GM12872 (cell line): Measurements from ENCODE around the gene LCE5A.

Experiments
- TF ChIP-seq, protein P1 (sequence below): IDR thresholded peaks from 3 replicates; pipeline ENCODE4 v1.5.1; 2011; ENCODE audit warnings: low read depth, mild to moderate bottlenecking, low read length, moderate library complexity; ENCODE audit not compliant: insufficient read depth

LCE5A gene

DNA sequence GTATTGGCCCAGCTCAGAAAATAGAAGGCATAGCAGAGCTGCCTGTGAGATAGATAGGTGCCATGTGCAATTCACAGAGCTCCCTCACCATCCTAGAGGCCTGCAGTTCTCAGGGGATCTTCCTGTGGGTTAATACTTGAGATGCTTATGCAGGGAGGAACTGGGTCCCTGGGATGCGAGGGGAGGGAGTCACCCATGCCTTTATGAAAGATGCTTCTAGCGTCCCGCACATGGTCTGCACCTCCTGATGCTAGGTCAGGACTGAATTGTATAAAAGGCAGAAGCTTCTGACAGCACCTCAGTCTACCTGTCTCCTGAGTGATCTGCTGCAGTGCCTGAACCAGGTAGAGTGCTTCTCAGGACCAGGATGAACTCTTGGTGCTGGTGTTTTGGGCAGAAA, at the start of gene LCE5A:
LCE5A (plus strand) TSS at position 301 of the 400 bp plus-strand sequence. CDS start 732 bp downstream, outside the sequence.
- TF ChIP-seq, protein P1, sequence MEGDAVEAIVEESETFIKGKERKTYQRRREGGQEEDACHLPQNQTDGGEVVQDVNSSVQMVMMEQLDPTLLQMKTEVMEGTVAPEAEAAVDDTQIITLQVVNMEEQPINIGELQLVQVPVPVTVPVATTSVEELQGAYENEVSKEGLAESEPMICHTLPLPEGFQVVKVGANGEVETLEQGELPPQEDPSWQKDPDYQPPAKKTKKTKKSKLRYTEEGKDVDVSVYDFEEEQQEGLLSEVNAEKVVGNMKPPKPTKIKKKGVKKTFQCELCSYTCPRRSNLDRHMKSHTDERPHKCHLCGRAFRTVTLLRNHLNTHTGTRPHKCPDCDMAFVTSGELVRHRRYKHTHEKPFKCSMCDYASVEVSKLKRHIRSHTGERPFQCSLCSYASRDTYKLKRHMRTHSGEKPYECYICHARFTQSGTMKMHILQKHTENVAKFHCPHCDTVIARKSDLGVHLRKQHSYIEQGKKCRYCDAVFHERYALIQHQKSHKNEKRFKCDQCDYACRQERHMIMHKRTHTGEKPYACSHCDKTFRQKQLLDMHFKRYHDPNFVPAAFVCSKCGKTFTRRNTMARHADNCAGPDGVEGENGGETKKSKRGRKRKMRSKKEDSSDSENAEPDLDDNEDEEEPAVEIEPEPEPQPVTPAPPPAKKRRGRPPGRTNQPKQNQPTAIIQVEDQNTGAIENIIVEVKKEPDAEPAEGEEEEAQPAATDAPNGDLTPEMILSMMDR = no peak

DNA sequence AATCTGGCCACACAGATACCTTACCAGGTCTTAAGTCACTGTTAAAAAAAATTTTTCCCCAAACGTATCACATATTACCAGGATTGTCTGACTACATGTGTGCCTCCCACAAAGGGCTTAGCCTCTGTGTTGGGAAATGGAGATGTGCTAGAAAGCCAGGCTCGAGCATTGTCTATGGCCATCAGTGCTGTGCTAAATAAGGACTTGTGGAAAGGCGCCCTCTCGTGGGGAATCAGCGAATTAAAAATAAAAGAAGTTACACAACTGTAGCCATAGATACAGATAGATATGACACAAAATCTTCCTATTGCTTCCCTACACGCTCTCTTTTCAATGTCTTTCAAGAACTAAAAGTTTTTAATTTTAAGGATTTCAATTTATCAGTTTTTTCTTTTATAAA, 49.1 kb upstream of the LCE5A start:
- TF ChIP-seq, protein P1 = peak; percentile 57

DNA sequence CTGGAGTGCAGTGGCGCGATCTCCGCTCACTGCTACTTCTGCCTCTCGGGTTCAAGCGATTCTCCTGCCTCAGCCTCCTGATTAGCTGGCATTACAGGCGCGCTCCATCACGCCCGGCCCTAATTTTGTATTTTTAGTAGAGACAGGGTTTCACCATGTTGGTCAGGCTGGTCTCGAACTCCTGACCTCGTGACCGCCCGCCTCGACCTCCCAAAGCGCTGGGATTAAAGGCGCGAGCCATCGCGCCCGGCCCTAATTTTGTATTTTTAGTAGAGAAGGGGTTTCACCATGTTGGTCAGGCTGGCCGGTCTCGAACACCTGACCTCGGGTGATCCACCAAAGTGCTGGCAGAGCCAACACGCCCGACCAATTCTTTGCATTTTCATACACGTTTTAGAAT, 48.0 kb upstream of the LCE5A start:
- TF ChIP-seq, protein P1 = no peak

DNA sequence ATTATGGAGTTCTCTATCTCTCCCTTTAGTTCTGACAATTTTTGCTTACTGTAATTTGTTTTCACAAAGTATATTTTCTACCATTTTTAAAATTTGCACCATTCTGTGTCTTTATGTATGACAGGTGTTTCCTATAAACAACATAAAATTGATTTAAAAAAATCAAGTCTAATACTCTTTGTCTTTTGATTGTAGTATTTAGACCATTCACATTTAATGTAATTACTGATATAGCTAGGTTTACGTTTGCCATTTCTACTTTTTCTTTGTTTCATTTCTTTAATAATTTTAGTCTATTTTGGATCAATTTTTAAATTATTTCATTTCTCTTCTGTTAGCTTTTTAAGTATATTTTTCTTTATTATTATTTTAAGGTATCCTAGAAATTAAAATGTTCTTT, 44.4 kb upstream of the LCE5A start:
- TF ChIP-seq, protein P1 = no peak

DNA sequence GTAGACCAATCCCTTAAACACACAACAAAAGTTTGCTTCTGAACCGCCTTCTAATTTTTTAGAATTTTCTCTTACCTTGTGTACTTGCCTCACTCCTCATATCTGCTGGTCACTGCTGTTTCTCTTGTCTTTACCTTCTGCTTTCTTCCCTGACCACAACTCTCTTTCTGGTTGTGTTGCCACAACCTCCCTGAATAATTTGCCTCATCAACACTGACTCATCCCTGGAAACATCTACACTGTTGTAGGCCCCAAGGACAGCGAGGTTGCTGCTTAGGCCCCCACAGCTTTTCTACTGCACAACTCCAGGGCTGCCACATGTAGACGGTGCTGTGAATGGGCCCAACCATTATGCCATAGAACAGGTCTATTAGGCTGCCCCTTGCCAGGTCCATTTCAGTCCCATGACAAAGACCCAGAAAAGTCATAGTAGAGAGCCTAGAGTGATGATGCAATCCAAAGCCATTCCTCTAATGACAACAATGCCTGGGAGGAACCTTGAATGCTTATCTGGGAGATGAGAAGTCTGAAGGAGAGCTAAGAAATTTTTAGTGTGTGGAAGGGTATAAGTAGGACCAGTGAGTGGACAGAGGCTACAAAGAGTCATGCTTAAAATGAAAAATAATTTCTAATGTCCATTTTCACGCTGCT, 36.6 kb upstream of the LCE5A start:
- TF ChIP-seq, protein P1 = no peak

- TF ChIP-seq, protein P1 = peak; percentile 73
These were observed 30.6 kb upstream of the LCE5A start for GRCh38 chr1:152479792-152480595.

- TF ChIP-seq, protein P1 = no peak
These were observed 28.5 kb upstream of the LCE5A start for GRCh38 chr1:152481869-152482664.
